Measurements from ENCODE around the gene CELA3B. TPM values are rescaled to one million over a fixed set of nuclear protein-coding genes. Genes with fewer than 3 reads are reported as not detected.
"Not testable (repeated sequence)": the region's sequence is repeated elsewhere in the genome, so short reads cannot be mapped to it uniquely, and the experiment has no call there.

CELA3B gene
- total RNA-seq (2021; fragmentation: NEBNext Ultra II Directional; extraction: Animal tissue kit (Norgen Biotek cat#: 25700)) (not detected in 2 replicates), polyA plus RNA-seq (2011; rRNA removed) (not detected in 2 replicates), polyA minus RNA-seq (2011; rRNA and poly(A)+ RNA removed) (not detected in 2 replicates)
- polyA plus RNA-seq (2011; cell fraction: cytosol; rRNA removed): not detected
- polyA plus RNA-seq (2011; cell fraction: nucleus; rRNA removed): not detected
- not detected in 4 replicates for polyA plus RNA-seq (2012, experiment 1 of 2)
- polyA plus RNA-seq (2012, experiment 2 of 2): not detected
- not detected for polyA plus RNA-seq (2013, experiment 1 of 2)
- polyA plus RNA-seq (2013, experiment 2 of 2): not detected
- not detected for polyA minus RNA-seq (2011; cell fraction: cytosol; rRNA and poly(A)+ RNA removed)
- not detected for polyA minus RNA-seq (2011; cell fraction: nucleus; rRNA and poly(A)+ RNA removed)
- long read RNA-seq, experiment 1: 0 reads
- long read RNA-seq, experiment 2: 0 reads

GRCh38 chr1:21976703-21977239 lies at the start of gene CELA3B:
TSS of gene CELA3B (plus strand) at chr1:21977022. CDS start at chr1:21977040, 18 bp downstream.
- not testable (repeated sequence) for H3K36me3 ChIP-seq (ENCODE audit: control insufficient read depth in 2 of 4, insufficient read depth in 4 of 4, low read length in 3 of 4); H4K8ac ChIP-seq (ENCODE audit: extremely low read depth, insufficient read depth, low read length); H3K27me3 ChIP-seq (replicated peaks in 1 of 4; ENCODE audit: control insufficient read depth in 3 of 4, extremely low read depth in 1 of 4, insufficient read depth in 3 of 4, low read length in 3 of 4); H4K91ac ChIP-seq (replicated peaks; ENCODE audit: insufficient read length, low read length); H3K79me1 ChIP-seq (ENCODE audit: low read depth, low read length); H3K23me2 ChIP-seq (ENCODE audit: low read depth, low read length); DNase-seq (ENCODE audit: low read depth in 1 of 2, low spot score in 2 of 2); H3K18ac ChIP-seq (ENCODE audit: extremely low read depth, low read length); H3K4me3 ChIP-seq (ENCODE audit: extremely low read depth in 1 of 4, insufficient read depth in 2 of 4, low read depth in 3 of 4, low read length in 4 of 4); H2AK5ac ChIP-seq (ENCODE audit: low read depth, low read length); H3K23ac ChIP-seq (ENCODE audit: insufficient read length); H2BK120ac ChIP-seq (replicated peaks; ENCODE audit: low read depth, low read length); FAIRE-seq; H3K27ac ChIP-seq (ENCODE audit: low read depth, low read length); H3K4me2 ChIP-seq (ENCODE audit: insufficient read depth in 1 of 2, low read depth in 2 of 2, low read length in 2 of 2); H3K4ac ChIP-seq (replicated peaks; ENCODE audit: insufficient read length, low read depth, low read length); H2AFZ ChIP-seq (ENCODE audit: low read length); H3K79me2 ChIP-seq (ENCODE audit: control insufficient read depth in 1 of 2, insufficient read depth in 2 of 2, low read length in 2 of 2); H3K14ac ChIP-seq (ENCODE audit: insufficient read length); H2BK5ac ChIP-seq (ENCODE audit: low read depth, low read length); H4K20me1 ChIP-seq (replicated peaks in 1 of 2; ENCODE audit: control insufficient read depth in 1 of 2, insufficient read depth in 2 of 2, low read length in 2 of 2); H4K5ac ChIP-seq (ENCODE audit: insufficient read length, low read depth, low read length); H2BK15ac ChIP-seq (ENCODE audit: low read length); H2BK20ac ChIP-seq (ENCODE audit: low read length); H3K9me3 ChIP-seq (ENCODE audit: insufficient read depth in 2 of 2, low read depth in 1 of 2, low read length in 1 of 2); H3K56ac ChIP-seq (replicated peaks; ENCODE audit: insufficient read length, low read depth, low read length); H2BK12ac ChIP-seq (ENCODE audit: low read depth, low read length); H3K9ac ChIP-seq (replicated peaks in 1 of 4; ENCODE audit: extremely low read depth in 1 of 4, low read depth in 3 of 4, low read length in 3 of 4); H3K4me1 ChIP-seq (replicated peaks in 1 of 4; ENCODE audit: control insufficient read depth in 3 of 4, insufficient read depth in 4 of 4, low read length in 3 of 4)
- POLR2A ChIA-PET (ENCODE audit: partially characterized antibody): interaction anchor here (1.4 kb wide), 1 partner anchor 49 kb away, joined by 3 read pairs; no protein-coding TSS in a partner anchor
- CTCF ChIA-PET (ENCODE audit: partially characterized antibody): interaction anchor here (0.9 to 1.8 kb wide), 3 partner anchors 30 to 138 kb away, joined by 3 to 4 read pairs (median 3); no protein-coding TSS in a partner anchor
- WGBS, 2 experiments (ENCODE audit: extremely low coverage in 1 of 2, insufficient coverage in 1 of 2, insufficient read length in 1 of 2, insufficient replicate concordance in 2 of 2, low coverage in 1 of 2, low lambda C conversion rate in 2 of 2, missing lambda C conversion rate in 1 of 2): 91% methylated on average over 7 of the region's 9 CpGs; no CpG with 5 or more reads in 1 of the 2 experiments

All from H1 (cell line).